ENCODE data around the gene NAALADL2. TPM values are rescaled to one million over a fixed set of nuclear protein-coding genes. Genes with fewer than 3 reads are reported as not detected.

NAALADL2 gene
- total RNA-seq, 1 donor = 23.5 TPM

- H3K4me2 ChIP-seq (ENCODE audit: insufficient read depth, low read length) = no peak overlapping the region
- no peaks in the 10 kb centered on the region for H3K36me3 ChIP-seq (ENCODE audit: insufficient read depth, low read length)
- H4K20me1 ChIP-seq (ENCODE audit: insufficient read depth, low read length) = no peaks in the 10 kb centered on the region
- no peak overlapping the region for H2AFZ ChIP-seq (ENCODE audit: low read length)
- no peak overlapping the region for H3K4me3 ChIP-seq (ENCODE audit: insufficient read depth, low read length)
- peaks cover 4% of the 10 kb centered on the region for H3K4me1 ChIP-seq (ENCODE audit: insufficient read depth, low read length)
- no peaks in the 10 kb centered on the region for H3K79me2 ChIP-seq (ENCODE audit: insufficient read depth, low read length)
- no peaks in the 10 kb centered on the region for H3K9me3 ChIP-seq (ENCODE audit: low read depth, low read length)
- no peak for DNase-seq (ENCODE audit: insufficient read length, low spot score, missing footprints)
- TF ChIP-seq CTCF (IDR thresholded peaks at IDR 0.05; ENCODE audit: extremely low read depth, low read depth, low read length) = no peak
- no peak overlapping the region for H3K27ac ChIP-seq (ENCODE audit: low read depth, low read length)
- H3K27me3 ChIP-seq (ENCODE audit: insufficient read depth, low read length) = no peaks in the 10 kb centered on the region
These were observed 156.0 kb downstream of the NAALADL2 start for GRCh38 chr3:175015056-175015635.

GRCh38 chr3:175018946-175019727, 160.0 kb downstream of the NAALADL2 start:
- Histone ChIP-seq H3K36me3 (ENCODE audit: insufficient read depth, low read length) (no peaks in the 10 kb centered on the region), H3K4me3 (ENCODE audit: insufficient read depth, low read length) (no peak overlapping the region), H3K27me3 (ENCODE audit: insufficient read depth, low read length) (no peaks in the 10 kb centered on the region), H4K20me1 (ENCODE audit: insufficient read depth, low read length) (no peaks in the 10 kb centered on the region), H3K9me3 (ENCODE audit: low read depth, low read length) (no peaks in the 10 kb centered on the region), H3K4me1 (ENCODE audit: insufficient read depth, low read length) (peaks cover 5% of the 10 kb centered on the region), H2AFZ (ENCODE audit: low read length) (peak overlapping the region; percentile 22), H3K79me2 (ENCODE audit: insufficient read depth, low read length) (no peaks in the 10 kb centered on the region), H3K27ac (ENCODE audit: low read depth, low read length) (no peak overlapping the region), H3K4me2 (ENCODE audit: insufficient read depth, low read length) (no peak overlapping the region)
- TF ChIP-seq CTCF (IDR thresholded peaks at IDR 0.05; ENCODE audit: extremely low read depth, low read depth, low read length) = no peak
- DNase-seq (ENCODE audit: insufficient read length, low spot score, missing footprints) = no peak

- Histone ChIP-seq H3K9me3 (ENCODE audit: low read depth, low read length) (no peaks in the 10 kb centered on the region), H3K79me2 (ENCODE audit: insufficient read depth, low read length) (no peaks in the 10 kb centered on the region), H4K20me1 (ENCODE audit: insufficient read depth, low read length) (no peaks in the 10 kb centered on the region), H3K27ac (ENCODE audit: low read depth, low read length) (no peak overlapping the region), H3K4me3 (ENCODE audit: insufficient read depth, low read length) (no peak overlapping the region), H3K27me3 (ENCODE audit: insufficient read depth, low read length) (no peaks in the 10 kb centered on the region), H3K4me1 (ENCODE audit: insufficient read depth, low read length) (peaks cover 5% of the 10 kb centered on the region), H2AFZ (ENCODE audit: low read length) (no peak overlapping the region), H3K36me3 (ENCODE audit: insufficient read depth, low read length) (no peaks in the 10 kb centered on the region), H3K4me2 (ENCODE audit: insufficient read depth, low read length) (no peak overlapping the region)
- TF ChIP-seq CTCF (IDR thresholded peaks at IDR 0.05; ENCODE audit: extremely low read depth, low read depth, low read length) = no peak
- DNase-seq (ENCODE audit: insufficient read length, low spot score, missing footprints) = no peak
These were observed 161.0 kb downstream of the NAALADL2 start for GRCh38 chr3:175020101-175020500.

- H3K27ac ChIP-seq (ENCODE audit: low read depth, low read length) = no peak overlapping the region
- no peaks in the 10 kb centered on the region for H4K20me1 ChIP-seq (ENCODE audit: insufficient read depth, low read length)
- no peak for DNase-seq (ENCODE audit: insufficient read length, low spot score, missing footprints)
- no peak overlapping the region for H3K4me3 ChIP-seq (ENCODE audit: insufficient read depth, low read length)
- no peaks in the 10 kb centered on the region for H3K4me1 ChIP-seq (ENCODE audit: insufficient read depth, low read length)
- H2AFZ ChIP-seq (ENCODE audit: low read length) = no peak overlapping the region
- no peak for TF ChIP-seq CTCF (IDR thresholded peaks at IDR 0.05; ENCODE audit: extremely low read depth, low read depth, low read length)
- H3K9me3 ChIP-seq (ENCODE audit: low read depth, low read length) = no peaks in the 10 kb centered on the region
- H3K27me3 ChIP-seq (ENCODE audit: insufficient read depth, low read length) = no peaks in the 10 kb centered on the region
- H3K4me2 ChIP-seq (ENCODE audit: insufficient read depth, low read length) = no peak overlapping the region
- no peaks in the 10 kb centered on the region for H3K36me3 ChIP-seq (ENCODE audit: insufficient read depth, low read length)
- no peaks in the 10 kb centered on the region for H3K79me2 ChIP-seq (ENCODE audit: insufficient read depth, low read length)
These were observed 170.7 kb downstream of the NAALADL2 start for GRCh38 chr3:175029828-175030227.

All from osteoblast (primary cell).